ENCODE measurements around the gene DTX3L. TPM values are rescaled to one million over a fixed set of nuclear protein-coding genes. Genes with fewer than 3 reads are reported as not detected.

The DTX3L gene
- total RNA-seq, 4 donors from 2014 or later: 21.6 to 33.5 (median 21.8) TPM

GRCh38 chr3:122577409-122578031 lies 13.4 kb downstream of the DTX3L start, which contains the start of gene PARP15:
Gene PARP15, plus strand, starts transcription at chr3:122577650. Its CDS starts 18 bp downstream, at chr3:122577668.
- H3K36me3 ChIP-seq: peaks cover 0 to 21% (median 9%) of the 10 kb centered on the region in 4 donors
- peak within 1 kb of the TSS in 1 of 4 donors; percentile 27 for H3K27ac ChIP-seq (replicated peaks in 1 of 4)
- peak within 1 kb of the TSS; percentile 55 to 64 (median 58) for H3K4me3 ChIP-seq
- H3K27me3 ChIP-seq: no peaks in the 10 kb centered on the region
- H3K4me1 ChIP-seq: peaks cover 0 to 18% (median 12%) of the 10 kb centered on the region in 4 donors
- no peak for DNase-seq (ENCODE audit: extremely low spot score)
- intact Hi-C loops (cut with DNase I): no loop called here
- WGBS: 12% methylated on average over 35 of the region's 40 CpGs
- H3K9me3 ChIP-seq: peaks cover 0 to 14% (median 5%) of the 10 kb centered on the region in 4 donors
- TF ChIP-seq EP300 (IDR thresholded peaks at IDR 0.05) (no peak), POLR2AphosphoS5 (IDR thresholded peaks at IDR 0.05) (no peak), CTCF (IDR thresholded peaks at IDR 0.05) (no peak), POLR2A (IDR thresholded peaks at IDR 0.05; ENCODE audit: low read depth) (no peak)

GRCh38 chr3:122578069-122578740 lies 14.1 kb downstream of the DTX3L start:
- WGBS: 56% methylated on average over 5 of the region's 5 CpGs
- peaks cover 0 to 14% (median 10%) of the 10 kb centered on the region in 4 donors for H3K4me1 ChIP-seq
- H3K36me3 ChIP-seq: peaks cover 0 to 14% (median 7%) of the 10 kb centered on the region in 4 donors
- no peaks in the 10 kb centered on the region for H3K27me3 ChIP-seq
- H3K27ac ChIP-seq (replicated peaks in 1 of 4): no peak overlapping the region
- no peak for DNase-seq (ENCODE audit: extremely low spot score)
- no peak for TF ChIP-seq POLR2A (IDR thresholded peaks at IDR 0.05; ENCODE audit: low read depth)
- no peak for TF ChIP-seq CTCF (IDR thresholded peaks at IDR 0.05)
- TF ChIP-seq POLR2AphosphoS5 (IDR thresholded peaks at IDR 0.05): no peak
- no peak for TF ChIP-seq EP300 (IDR thresholded peaks at IDR 0.05)
- peak overlapping the region; percentile 55 to 64 (median 58) for H3K4me3 ChIP-seq
- peaks cover 0 to 19% (median 7%) of the 10 kb centered on the region in 4 donors for H3K9me3 ChIP-seq
- intact Hi-C loops (cut with DNase I): no loop called here

GRCh38 chr3:122580470-122580869 lies 16.3 kb downstream of the DTX3L start:
- intact Hi-C loops (cut with DNase I): no loop called here
- no peak overlapping the region for H3K27ac ChIP-seq (replicated peaks in 1 of 4)
- no peak overlapping the region for H3K4me3 ChIP-seq
- DNase-seq (ENCODE audit: extremely low spot score): no peak
- peaks cover 0 to 12% (median 8%) of the 10 kb centered on the region in 4 donors for H3K4me1 ChIP-seq
- no peak for TF ChIP-seq EP300 (IDR thresholded peaks at IDR 0.05)
- TF ChIP-seq CTCF (IDR thresholded peaks at IDR 0.05): no peak
- TF ChIP-seq POLR2A (IDR thresholded peaks at IDR 0.05; ENCODE audit: low read depth): no peak
- TF ChIP-seq POLR2AphosphoS5 (IDR thresholded peaks at IDR 0.05): no peak
- H3K36me3 ChIP-seq: no peaks in the 10 kb centered on the region
- peaks cover 0 to 23% (median 7%) of the 10 kb centered on the region in 4 donors for H3K9me3 ChIP-seq
- H3K27me3 ChIP-seq: no peaks in the 10 kb centered on the region
- 75% methylated on average over 3 of the region's 3 CpGs for WGBS

GRCh38 chr3:122581622-122582021 lies 17.5 kb downstream of the DTX3L start:
- no peak overlapping the region for H3K4me3 ChIP-seq
- peaks cover 0 to 23% (median 7%) of the 10 kb centered on the region in 4 donors for H3K9me3 ChIP-seq
- H3K27me3 ChIP-seq: no peaks in the 10 kb centered on the region
- peaks cover 0 to 12% (median 8%) of the 10 kb centered on the region in 4 donors for H3K4me1 ChIP-seq
- no peaks in the 10 kb centered on the region for H3K36me3 ChIP-seq
- intact Hi-C loops (cut with DNase I): no loop called here
- TF ChIP-seq POLR2A (IDR thresholded peaks at IDR 0.05; ENCODE audit: low read depth) (no peak), POLR2AphosphoS5 (IDR thresholded peaks at IDR 0.05) (no peak), CTCF (IDR thresholded peaks at IDR 0.05) (no peak), EP300 (IDR thresholded peaks at IDR 0.05) (no peak)
- no peak for DNase-seq (ENCODE audit: extremely low spot score)
- WGBS: 93% methylated on average over 2 of the region's 2 CpGs
- no peak overlapping the region for H3K27ac ChIP-seq (replicated peaks in 1 of 4)

Data from esophagus muscularis mucosa (tissue), 4 donors.